ENCODE measurements around the gene CIAO2A.
"Not testable (repeated sequence)": the region's sequence is repeated elsewhere in the genome, so short reads cannot be mapped to it uniquely, and the experiment has no call there.

Gene CIAO2A

GRCh38 chr15:64099379-64099778, 5.7 kb upstream of the CIAO2A start:
- Mint-ChIP-seq H3K4me1 (peaks cover 29 to 65% of the 10 kb centered on the region in 2 donors), H3K36me3 (peaks cover 6 to 17% of the 10 kb centered on the region in 2 donors), H3K27me3 (no peaks in the 10 kb centered on the region), H3K9me3 (no peaks in the 10 kb centered on the region), H3K4me3 (no peak overlapping the region), H3K27ac (no peak overlapping the region)
- ATAC-seq (replicated peaks) (no peak), DNase-seq (no peak)

- Mint-ChIP-seq H3K9me3 (no peaks in the 10 kb centered on the region), H3K36me3 (peaks cover 8 to 12% of the 10 kb centered on the region in 2 donors), H3K27me3 (no peaks in the 10 kb centered on the region), H3K4me3 (peak overlapping the region; percentile 97 to 100), H3K27ac (peak overlapping the region; percentile 100), H3K4me1 (peaks cover 30 to 59% of the 10 kb centered on the region in 2 donors)
- DNase-seq (no peak), ATAC-seq (replicated peaks) (no peak)
These were observed 3.2 kb upstream of the CIAO2A start for GRCh38 chr15:64096668-64097384.

- Mint-ChIP-seq H3K4me1 (peaks cover 28 to 60% of the 10 kb centered on the region in 2 donors), H3K4me3 (peak within 1 kb of the TSS; percentile 99 to 100), H3K27ac (peak within 1 kb of the TSS; percentile 100), H3K9me3 (no peaks in the 10 kb centered on the region), H3K27me3 (no peaks in the 10 kb centered on the region), H3K36me3 (peaks cover 8 to 12% of the 10 kb centered on the region in 2 donors)
- ATAC-seq (replicated peaks): peak; percentile 59 to 64
- DNase-seq: peak; percentile 92
These were observed 2.4 kb upstream of the CIAO2A start, which contains the start of gene SNX1 for GRCh38 chr15:64095795-64096667. Gene SNX1 (plus strand): TSS chr15:64095982. CDS start chr15:64096014, 32 bp downstream.

DNA sequence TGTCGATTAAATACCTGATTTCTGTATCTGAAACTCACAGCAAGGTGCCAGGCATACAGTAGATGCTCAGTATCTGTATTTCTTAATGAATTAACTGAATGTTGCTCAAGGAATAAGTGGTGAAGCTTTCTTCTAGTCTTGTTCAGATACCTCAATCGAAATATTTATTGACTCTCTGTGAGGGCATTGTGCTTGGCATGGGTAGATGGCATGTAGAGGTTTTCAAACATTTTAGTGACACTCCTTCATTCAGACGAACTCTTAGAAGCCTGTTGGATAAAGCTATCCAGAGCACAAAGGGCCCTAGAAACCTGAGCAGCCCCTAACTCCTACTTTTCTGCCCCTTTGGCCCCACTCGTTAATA, 1.8 kb upstream of the CIAO2A start:
- H3K27me3 Mint-ChIP-seq: no peaks in the 10 kb centered on the region
- ATAC-seq (replicated peaks): no peak
- DNase-seq: no peak
- peaks cover 32 to 61% of the 10 kb centered on the region in 2 donors for H3K4me1 Mint-ChIP-seq
- H3K9me3 Mint-ChIP-seq: no peaks in the 10 kb centered on the region
- H3K27ac Mint-ChIP-seq: peak overlapping the region; percentile 100
- H3K36me3 Mint-ChIP-seq: peaks cover 12 to 17% of the 10 kb centered on the region in 2 donors
- H3K4me3 Mint-ChIP-seq: peak overlapping the region; percentile 97 to 100

GRCh38 chr15:64092864-64093626, 593 bp downstream of the CIAO2A start:
- peak; percentile 33 to 38 for ATAC-seq (replicated peaks)
- peaks cover 20% of the 10 kb centered on the region in 2 donors for H3K36me3 Mint-ChIP-seq
- peak overlapping the region; percentile 99 to 100 for H3K4me3 Mint-ChIP-seq
- H3K27me3 Mint-ChIP-seq: no peaks in the 10 kb centered on the region
- peaks cover 36 to 65% of the 10 kb centered on the region in 2 donors for H3K4me1 Mint-ChIP-seq
- H3K9me3 Mint-ChIP-seq: no peaks in the 10 kb centered on the region
- DNase-seq: peak; percentile 66
- H3K27ac Mint-ChIP-seq: peak overlapping the region; percentile 100

DNA sequence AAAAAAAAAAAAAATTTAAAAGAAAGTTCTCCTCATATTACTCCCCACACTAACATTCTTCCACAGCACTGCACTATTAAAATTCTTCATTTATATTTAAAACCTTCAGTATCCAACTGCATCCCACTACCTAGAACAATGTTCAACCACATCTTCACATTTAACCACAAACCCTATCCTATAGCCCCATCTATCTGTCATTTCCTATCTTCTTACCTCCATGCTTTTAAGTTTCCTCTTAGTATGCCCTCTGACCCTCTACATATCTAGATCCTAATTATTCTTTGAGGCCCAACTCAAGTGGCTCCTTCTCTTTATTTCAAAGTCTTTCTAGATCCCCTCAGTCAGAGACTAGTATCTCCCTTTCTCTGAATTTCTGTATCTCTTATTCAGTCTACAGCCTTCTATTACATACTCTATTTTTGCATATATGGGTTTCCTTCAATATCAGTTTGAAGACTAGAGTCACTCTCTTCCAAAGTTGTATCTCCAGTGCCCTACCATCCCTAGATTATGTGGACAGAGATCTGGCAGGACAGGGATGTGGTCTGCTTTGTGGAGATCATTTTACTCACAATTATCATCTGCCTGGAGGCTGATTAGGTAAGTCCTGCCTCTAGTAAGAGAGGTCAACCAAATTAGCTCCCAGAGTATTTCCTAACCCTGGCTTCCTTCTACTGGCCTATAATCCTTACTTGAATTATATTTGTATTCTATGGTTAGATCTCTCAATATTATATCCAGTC, 1.4 kb downstream of the CIAO2A start:
- Mint-ChIP-seq H3K9me3 (no peaks in the 10 kb centered on the region), H3K36me3 (peaks cover 23 to 25% of the 10 kb centered on the region in 2 donors), H3K4me1 (peaks cover 36 to 57% of the 10 kb centered on the region in 2 donors), H3K27me3 (no peaks in the 10 kb centered on the region), H3K4me3 (peak overlapping the region; percentile 99 to 100), H3K27ac (peak overlapping the region; percentile 100)
- ATAC-seq (replicated peaks) (no peak), DNase-seq (no peak)

GRCh38 chr15:64090527-64090926, 3.1 kb downstream of the CIAO2A start:
- Mint-ChIP-seq H3K27me3 (no peaks in the 10 kb centered on the region), H3K27ac (peak overlapping the region; percentile 92), H3K36me3 (peaks cover 30 to 31% of the 10 kb centered on the region in 2 donors), H3K4me3 (peak overlapping the region; percentile 68 to 78), H3K4me1 (peaks cover 32 to 43% of the 10 kb centered on the region in 2 donors), H3K9me3 (no peaks in the 10 kb centered on the region)
- ATAC-seq (replicated peaks) (no peak), DNase-seq (peak; percentile 32)

DNA sequence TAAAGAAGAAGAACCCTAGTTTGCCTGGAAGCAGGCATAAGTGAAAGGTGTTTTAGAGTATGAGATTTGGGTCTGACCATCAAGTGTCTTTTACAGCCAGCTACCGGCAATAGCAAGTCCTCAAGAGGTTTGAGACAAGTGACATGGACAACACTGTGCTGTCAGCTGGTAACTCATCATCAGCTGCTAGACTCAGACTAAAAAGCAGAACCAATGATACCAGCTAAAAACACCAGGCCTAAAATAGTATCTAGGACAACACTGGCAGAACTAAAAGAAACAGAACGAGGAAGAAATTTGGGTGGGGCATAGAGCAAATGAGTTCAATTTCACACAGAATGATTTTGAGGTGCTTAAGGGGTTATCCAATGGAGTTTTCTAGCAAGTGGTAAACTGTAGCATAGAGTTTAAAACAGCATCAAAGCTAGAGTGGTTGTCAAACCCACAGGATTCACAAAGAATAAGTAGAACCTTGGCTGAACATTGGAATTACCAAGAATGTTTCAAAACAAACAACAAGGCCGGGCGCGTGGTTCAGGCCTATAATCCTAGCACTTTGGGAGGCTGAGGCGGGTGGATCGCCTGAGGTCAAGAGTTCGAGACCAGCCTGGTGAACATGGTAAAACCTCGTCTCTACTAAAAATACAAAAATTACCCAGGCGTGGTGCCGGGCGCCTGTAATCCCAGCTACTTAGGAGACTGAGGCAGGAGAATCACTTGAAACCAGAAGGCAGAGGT, 3.9 kb downstream of the CIAO2A start:
- Mint-ChIP-seq H3K36me3 (peaks cover 30 to 31% of the 10 kb centered on the region in 2 donors), H3K27ac (peak overlapping the region; percentile 92), H3K4me1 (peaks cover 25 to 41% of the 10 kb centered on the region in 2 donors), H3K27me3 (no peaks in the 10 kb centered on the region), H3K4me3 (peak overlapping the region; percentile 59 to 78), H3K9me3 (no peaks in the 10 kb centered on the region)
- peak; percentile 63 to 67 for ATAC-seq (replicated peaks)
- DNase-seq: peak; percentile 48

DNA sequence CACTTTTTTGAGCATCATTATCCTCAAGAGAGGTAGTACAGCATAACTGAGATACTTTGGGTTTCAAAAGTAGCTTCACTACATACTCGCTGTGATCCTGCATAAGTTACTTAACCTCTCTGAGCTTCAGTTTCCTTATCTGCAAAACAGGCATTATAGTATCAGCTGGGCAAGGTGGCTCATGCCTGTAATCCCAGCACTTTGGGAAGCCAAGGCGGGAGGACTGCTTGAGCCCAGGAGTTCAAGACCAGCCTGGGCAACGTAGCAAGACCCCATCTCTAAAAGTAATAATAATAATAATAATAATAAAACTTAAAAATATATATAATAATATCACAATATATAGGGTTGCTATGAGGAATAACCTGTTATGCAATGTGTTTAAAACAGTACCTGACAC, 10.9 kb downstream of the CIAO2A start:
- no peaks in the 10 kb centered on the region for H3K9me3 Mint-ChIP-seq
- peaks cover 8 to 12% of the 10 kb centered on the region in 2 donors for H3K4me1 Mint-ChIP-seq
- H3K4me3 Mint-ChIP-seq: no peak overlapping the region
- no peaks in the 10 kb centered on the region for H3K27me3 Mint-ChIP-seq
- no peak for ATAC-seq (replicated peaks)
- peaks cover 21 to 22% of the 10 kb centered on the region in 2 donors for H3K36me3 Mint-ChIP-seq
- no peak overlapping the region for H3K27ac Mint-ChIP-seq
- DNase-seq: no peak

DNA sequence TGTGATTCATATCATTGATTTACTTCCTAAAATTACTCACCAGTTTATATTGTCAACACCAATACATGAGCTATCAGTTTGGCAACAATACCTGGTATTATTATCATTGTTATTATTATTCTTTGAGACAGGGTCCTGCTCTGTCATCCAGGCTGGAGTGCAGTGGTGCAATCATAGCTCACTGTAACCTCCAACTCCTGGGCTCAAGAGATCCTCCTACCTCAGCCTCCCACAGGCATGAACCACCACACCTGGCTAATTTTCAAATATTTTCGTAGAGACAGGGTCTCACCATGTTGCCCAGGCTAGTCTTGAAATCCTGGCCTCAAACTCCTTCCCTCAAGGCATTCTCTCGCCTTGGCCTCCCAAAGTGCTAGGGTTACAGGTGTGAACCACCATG, 20.1 kb downstream of the CIAO2A start:
- peaks cover 11 to 30% of the 10 kb centered on the region in 2 donors for H3K36me3 Mint-ChIP-seq
- H3K9me3 Mint-ChIP-seq; H3K27ac Mint-ChIP-seq; DNase-seq; H3K4me3 Mint-ChIP-seq; ATAC-seq (replicated peaks); H3K27me3 Mint-ChIP-seq: not testable (repeated sequence)
- peaks cover 15 to 19% of the 10 kb centered on the region in 2 donors for H3K4me1 Mint-ChIP-seq

DNA sequence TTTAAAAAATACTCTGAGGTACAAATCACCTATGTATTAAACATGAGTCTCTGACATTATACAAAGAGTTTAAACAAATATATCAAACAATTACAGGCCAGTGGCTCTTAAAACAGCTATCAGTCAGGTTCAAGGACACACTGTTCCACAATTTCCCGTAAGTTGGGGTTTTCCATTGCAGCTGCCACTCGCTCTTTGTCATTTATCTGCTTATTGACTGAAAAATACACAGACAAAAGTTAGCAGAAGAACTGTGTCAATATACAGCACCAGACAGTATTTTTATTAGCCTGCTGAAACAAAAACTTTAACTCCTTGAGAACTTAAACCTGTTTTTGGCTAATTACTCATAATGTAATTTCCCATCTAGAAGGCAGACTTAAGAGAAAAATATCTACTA, 20.8 kb downstream of the CIAO2A start:
- Mint-ChIP-seq H3K27me3 (no peaks in the 10 kb centered on the region), H3K36me3 (peaks cover 10 to 30% of the 10 kb centered on the region in 2 donors), H3K27ac (peak overlapping the region; percentile 20), H3K4me1 (peaks cover 18 to 20% of the 10 kb centered on the region in 2 donors), H3K4me3 (no peak overlapping the region), H3K9me3 (no peaks in the 10 kb centered on the region)
- DNase-seq: no peak
- ATAC-seq (replicated peaks): no peak

DNA sequence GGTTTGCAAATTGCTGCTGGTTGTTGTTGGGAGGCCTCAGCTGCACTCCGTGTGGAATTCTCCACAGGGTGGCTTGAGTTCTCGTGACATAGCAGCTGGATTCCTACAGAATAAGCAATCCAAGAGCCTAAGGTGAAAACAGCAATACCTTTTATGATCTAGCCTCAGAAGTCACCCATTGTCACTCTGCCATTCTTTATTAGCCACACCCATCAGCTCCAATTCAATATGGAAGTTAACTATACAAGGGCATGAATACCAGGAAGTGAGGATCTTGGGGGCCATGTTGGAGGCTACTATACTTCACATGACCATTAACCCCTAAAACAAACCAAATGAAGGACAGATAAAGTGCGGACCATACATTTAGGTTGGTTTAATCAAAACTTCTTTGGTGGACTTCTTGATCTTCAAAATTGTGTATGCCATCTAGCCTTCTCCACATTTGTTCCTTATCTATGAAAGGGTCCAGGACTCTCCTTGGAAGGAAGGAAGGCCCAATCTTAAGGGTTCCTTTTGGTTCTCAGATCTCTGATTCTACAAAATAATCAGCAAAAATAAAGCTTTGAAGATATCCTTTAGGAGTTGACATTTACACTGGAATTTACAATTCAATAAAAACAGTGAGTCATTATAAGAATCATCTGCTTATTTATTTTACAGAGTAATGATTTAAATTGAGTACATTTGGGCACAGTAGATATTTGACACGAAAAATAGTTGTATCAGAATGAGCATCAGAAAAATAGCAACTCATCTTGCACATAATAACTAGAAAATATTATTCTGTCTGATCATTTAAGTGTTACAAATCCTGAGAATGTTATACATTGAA, 21.5 kb downstream of the CIAO2A start:
- DNase-seq: no peak
- Mint-ChIP-seq H3K9me3 (no peaks in the 10 kb centered on the region), H3K27me3 (no peaks in the 10 kb centered on the region), H3K4me3 (no peak overlapping the region), H3K36me3 (peaks cover 6 to 24% of the 10 kb centered on the region in 2 donors), H3K4me1 (peaks cover 23 to 25% of the 10 kb centered on the region in 2 donors), H3K27ac (no peak overlapping the region)
- no peak for ATAC-seq (replicated peaks)

Measured in stimulated activated naive B cell treated with anti-CD40 and anti-IgM and Interleukin-4, amounts not matched to agents 10 μg/mL and 1 μg/mL and 100 μg/mL, for 72 hours (primary cell).